Body of pancreas (tissue), 4 donors: ENCODE results near the gene NDUFV1. TPM values are rescaled to one million over a fixed set of nuclear protein-coding genes. Genes with fewer than 3 reads are reported as not detected.

Experiments
- ATAC-seq: fragments of 150-250 bp; one replicate; pipeline ENCODE4 v1.9.1; 2016
- DNase-seq, 4 donors: peaks; one replicate each; pipeline ENCODE4 v3.0.0-alpha.2; 2019
- H3K27ac ChIP-seq, 4 donors: fragments of 200-600 bp; sonication (generic); 1 replicate in 3 of 4; 2 replicates in 1 of 4; pipeline versions ENCODE4 v1.5.1 to v1.6.1; 2016 to 2019; ENCODE audit warnings: mild to moderate bottlenecking in 1 of 4, mixed read lengths in 1 of 4, moderate library complexity in 1 of 4
- H3K27me3 ChIP-seq, 2 donors: fragments of 200-600 bp; sonication (generic); one replicate each; pipeline ENCODE4 v1.6.0; 2016; ENCODE audit warnings: mild to moderate bottlenecking in 1 of 2
- H3K36me3 ChIP-seq, 2 donors: fragments of 200-600 bp; sonication (generic); replicated peaks in 1 of 2; 2 replicates each; pipeline ENCODE4 v1.5.1; 2016; ENCODE audit warnings: low read depth in 2 of 2; ENCODE audit not compliant: insufficient read depth in 1 of 2
- H3K4me1 ChIP-seq: fragments of 200-600 bp; sonication (generic); one replicate; pipeline ENCODE4 v1.6.0; 2016
- H3K4me3 ChIP-seq, 2 donors: fragments of 200-600 bp; sonication (generic); 1 replicate in 1 of 2; 2 replicates in 1 of 2; pipeline ENCODE4 v1.5.1; 2016 to 2019
- H3K9me3 ChIP-seq, 3 donors: fragments of 200-600 bp; sonication (generic); 1 replicate in 2 of 3; 2 replicates in 1 of 3; pipeline ENCODE4 v1.5.1; 2016
- CTCF ChIP-seq, 7 experiments: fragments of 450-650 bp in 4 of 7; fragments of 200-600 bp in 3 of 7; sonication (generic) in 3 of 7; IDR thresholded peaks; one replicate each; pipeline ENCODE4 v1.5.1; 2016 to 2019; ENCODE audit warnings: antibody characterized with exemption in 7 of 7
- POLR2A ChIP-seq, 3 donors: fragments of 450-650 bp; IDR thresholded peaks; one replicate each; pipeline ENCODE4 v1.6.1; 2016; ENCODE audit warnings: antibody characterized with exemption in 3 of 3, mild to moderate bottlenecking in 2 of 3
- WGBS, 2 donors: methylation state at CpG; one replicate each; pipeline ENCODE4 v1.1.5; 2017; 5-methylcytosine and 5-hydroxymethylcytosine counted together
- intact Hi-C: fragments of 100-400 bp; cut with DNase I; formaldehyde crosslinking; loops from one replicate; pipeline ENCODE4 v1.15.1; 2023
- total RNA-seq, 2 donors: library from RNA; depleted of rRNA; stranded (reverse); fragments of >200 nt; gene quantifications; one replicate each; pipeline ENCODE4 v1.1.0, GENCODE V29; 2016

Gene NDUFV1
- total RNA-seq, 2 donors from 2014 or later: 209 to 264 TPM

- Histone ChIP-seq H3K4me3 (no peak overlapping the region), H3K27ac (no peak overlapping the region), H3K9me3 (no peaks in the 10 kb centered on the region), H3K27me3 (no peaks in the 10 kb centered on the region), H3K36me3 (no peaks in the 10 kb centered on the region), H3K4me1 (peaks cover 45% of the 10 kb centered on the region)
- TF ChIP-seq CTCF (IDR thresholded peaks at IDR 0.05) (no peak), POLR2A (IDR thresholded peaks at IDR 0.05) (no peak)
- ATAC-seq: no peak
- DNase-seq: no peak
- intact Hi-C loops: no loop called here
- 70 to 76% methylated on average over 7 to 14 of the region's 14 CpGs for WGBS, 2 donors
These were observed 29.8 kb upstream of the NDUFV1 start for GRCh38 chr11:67576735-67577475.

- 75 to 78% methylated on average over 5 to 6 of the region's 6 CpGs for WGBS, 2 donors
- H3K27me3 ChIP-seq: no peaks in the 10 kb centered on the region
- no peak overlapping the region for H3K27ac ChIP-seq
These were observed 28.8 kb upstream of the NDUFV1 start for GRCh38 chr11:67577951-67578350.

GRCh38 chr11:67581469-67581868, 25.3 kb upstream of the NDUFV1 start:
- Histone ChIP-seq H3K9me3 (no peaks in the 10 kb centered on the region), H3K4me1 (peaks cover 69% of the 10 kb centered on the region), H3K36me3 (peaks cover 0 to 2% of the 10 kb centered on the region in 2 donors), H3K4me3 (no peak overlapping the region), H3K27ac (peak overlapping the region; percentile 68 to 99 (median 98)), H3K27me3 (no peaks in the 10 kb centered on the region)
- TF ChIP-seq CTCF (IDR thresholded peaks at IDR 0.05) (no peak), POLR2A (IDR thresholded peaks at IDR 0.05) (no peak)
- whole genome bisulfite sequencing, 2 donors: 13 to 15% methylated on average over 11 of the region's 11 CpGs
- peak; percentile 6 for ATAC-seq
- intact Hi-C loops: no loop called here
- peak; percentile 50 to 68 (median 64) for DNase-seq

More at GRCh38 chr11:67577951-67578350, 28.8 kb upstream of the NDUFV1 start:
- no peak for ATAC-seq
- TF ChIP-seq POLR2A (IDR thresholded peaks at IDR 0.05) (no peak), CTCF (IDR thresholded peaks at IDR 0.05) (no peak)
- DNase-seq: no peak
- intact Hi-C loops: no loop called here
- Histone ChIP-seq H3K36me3 (no peaks in the 10 kb centered on the region), H3K4me3 (no peak overlapping the region), H3K9me3 (no peaks in the 10 kb centered on the region), H3K4me1 (peaks cover 52% of the 10 kb centered on the region)

GRCh38 chr11:67582011-67582410, 24.7 kb upstream of the NDUFV1 start:
- DNase-seq: no peak
- 41 to 45% methylated on average over 4 of the region's 4 CpGs for WGBS, 2 donors
- no peak overlapping the region for H3K4me3 ChIP-seq
- H3K27ac ChIP-seq: peak overlapping the region in 3 of 4 donors; percentile 97 to 99 (median 98)
- no peaks in the 10 kb centered on the region for H3K9me3 ChIP-seq
- ATAC-seq: no peak
- intact Hi-C loops: no loop called here
- H3K36me3 ChIP-seq: peaks cover 0 to 2% of the 10 kb centered on the region in 2 donors
- no peak for TF ChIP-seq CTCF (IDR thresholded peaks at IDR 0.05)
- no peak for TF ChIP-seq POLR2A (IDR thresholded peaks at IDR 0.05)
- peaks cover 69% of the 10 kb centered on the region for H3K4me1 ChIP-seq
- H3K27me3 ChIP-seq: no peaks in the 10 kb centered on the region
